Type B pancreatic cell (in vitro differentiated cells): ENCODE results near the gene RNF183. TPM values are rescaled to one million over a fixed set of nuclear protein-coding genes. Genes with fewer than 3 reads are reported as not detected.
A peak's percentile ranks its signal among the peaks of the same experiment; 100 is the strongest.

Experiments
- DNase-seq: peaks from one replicate; pipeline ENCODE4 v3.0.0; 2021; ENCODE audit warnings: mixed read lengths; ENCODE audit not compliant: unreplicated experiment; ENCODE audit errors: extremely low spot score
- H3K27ac Mint-ChIP-seq: 2 replicates; pipeline ENCODE4 v1.8.0; 2021; ENCODE audit warnings: mild to moderate bottlenecking, mixed read lengths
- H3K27me3 Mint-ChIP-seq: 2 replicates; pipeline ENCODE4 v1.8.0; 2021; ENCODE audit warnings: mixed read lengths
- H3K36me3 Mint-ChIP-seq: 2 replicates; pipeline ENCODE4 v1.8.0; 2021; ENCODE audit warnings: mixed read lengths
- H3K4me1 Mint-ChIP-seq: one replicate; pipeline ENCODE4 v1.8.0; 2021; ENCODE audit warnings: mixed read lengths; ENCODE audit not compliant: unreplicated experiment
- H3K4me3 Mint-ChIP-seq: 2 replicates; pipeline ENCODE4 v1.8.0; 2021; ENCODE audit warnings: mild to moderate bottlenecking, mixed read lengths
- H3K9me3 Mint-ChIP-seq: 2 replicates; pipeline ENCODE4 v1.8.0; 2021; ENCODE audit warnings: mixed read lengths
- CTCF ChIP-seq: fragments of 200-600 bp; sonication (generic); conservative IDR thresholded peaks from 2 replicates; pipeline ENCODE4 v1.5.0; 2021; ENCODE audit warnings: antibody characterized with exemption, mild to moderate bottlenecking
- long read RNA-seq: library from polyadenylated mRNA; unstranded; transcript quantifications from one replicate; pipeline ENCODE4 v2.0.0, GENCODE V29; 2020
- total RNA-seq: library from RNA; stranded (reverse); gene quantifications from 2 replicates; pipeline ENCODE4 v1.2.1, GENCODE V29; 2021; ENCODE audit warnings: low replicate concordance

The RNF183 gene
- 0.77 and 1.0 TPM in 2 replicates for total RNA-seq
- long read RNA-seq: 0 reads

GRCh38 chr9:113302792-113303418 is at the start of gene RNF183:
RNF183 (minus strand) TSS chr9:113303376; CDS start chr9:113298184, 5,192 bp downstream.
- no peaks in the 10 kb centered on the region for H3K9me3 Mint-ChIP-seq
- peaks cover 14% of the 10 kb centered on the region for H3K4me1 Mint-ChIP-seq
- peaks cover 4% of the 10 kb centered on the region for H3K27me3 Mint-ChIP-seq
- peak within 1 kb of the TSS; percentile 25 for H3K27ac Mint-ChIP-seq
- no peak for DNase-seq
- no peak within 1 kb of the TSS for H3K4me3 Mint-ChIP-seq
- no peak for TF ChIP-seq CTCF
- H3K36me3 Mint-ChIP-seq: no peaks in the 10 kb centered on the region

- DNase-seq: no peak
- no peak for TF ChIP-seq CTCF
- no peaks in the 10 kb centered on the region for H3K9me3 Mint-ChIP-seq
- H3K27me3 Mint-ChIP-seq: peaks cover 69% of the 10 kb centered on the region
- H3K36me3 Mint-ChIP-seq: peaks cover 9% of the 10 kb centered on the region
- H3K4me1 Mint-ChIP-seq: no peaks in the 10 kb centered on the region
- no peak overlapping the region for H3K4me3 Mint-ChIP-seq
- H3K27ac Mint-ChIP-seq: no peak overlapping the region
These were observed 49.2 kb upstream of the RNF183 start for GRCh38 chr9:113352411-113352810.

GRCh38 chr9:113352006-113352405 is 48.8 kb upstream of the RNF183 start:
- Mint-ChIP-seq H3K9me3 (no peaks in the 10 kb centered on the region), H3K36me3 (peaks cover 9% of the 10 kb centered on the region), H3K27ac (no peak overlapping the region), H3K27me3 (peaks cover 73% of the 10 kb centered on the region), H3K4me3 (no peak overlapping the region), H3K4me1 (no peaks in the 10 kb centered on the region)
- DNase-seq: no peak
- no peak for TF ChIP-seq CTCF

- Mint-ChIP-seq H3K36me3 (peaks cover 5% of the 10 kb centered on the region), H3K27me3 (peaks cover 72% of the 10 kb centered on the region), H3K4me1 (no peaks in the 10 kb centered on the region), H3K27ac (peak overlapping the region; percentile 6), H3K9me3 (no peaks in the 10 kb centered on the region), H3K4me3 (peak overlapping the region; percentile 87)
- no peak for DNase-seq
- TF ChIP-seq CTCF: no peak
These were observed 47.8 kb upstream of the RNF183 start for GRCh38 chr9:113350937-113351336.

- H3K27ac Mint-ChIP-seq: peak overlapping the region; percentile 70
- no peaks in the 10 kb centered on the region for H3K9me3 Mint-ChIP-seq
- H3K4me3 Mint-ChIP-seq: peak overlapping the region; percentile 87
- DNase-seq: no peak
- no peak for TF ChIP-seq CTCF
- H3K27me3 Mint-ChIP-seq: peaks cover 71% of the 10 kb centered on the region
- no peaks in the 10 kb centered on the region for H3K4me1 Mint-ChIP-seq
- H3K36me3 Mint-ChIP-seq: peaks cover 5% of the 10 kb centered on the region
These were observed 47.0 kb upstream of the RNF183 start for GRCh38 chr9:113350107-113350661.
